A549 (cell line): ENCODE results near the gene SART1. TPM values are rescaled to one million over a fixed set of nuclear protein-coding genes. Genes with fewer than 3 reads are reported as not detected.
A peak's percentile ranks its signal among the peaks of the same experiment; 100 is the strongest.

ENCODE experiments used
- ATAC-seq, 2 experiments: fragments of 200-7000 bp in 1 of 2; fragments of >200 bp in 1 of 2; cut with Nextera tagmentation in 1 of 2; cut with Tn5 transposase in 1 of 2; 3 replicates each; pipeline versions ENCODE4 v1.8.0 to v1.9.1; 2018 to 2020; ENCODE audit warnings: mild to moderate bottlenecking in 1 of 2, moderate library complexity in 1 of 2
- CTCF ChIA-PET: fragments of 300-600 bp; sonication (Branson Sonifier 250); formaldehyde crosslinking; extraction: SDS; loops from one replicate; lab custom pipeline; 2021; ENCODE audit warnings: antibody characterized with exemption, inconsistent platforms; lab: Yijun Ruan, JAX
- POLR2A ChIA-PET: fragments of 350-600 bp; formaldehyde crosslinking; extraction: SDS; loops from one replicate; lab custom pipeline; 2021; ENCODE audit warnings: antibody characterized with exemption, inconsistent platforms; lab: Yijun Ruan, JAX
- DNase-seq, 2 experiments: peaks; one replicate each; pipeline versions ENCODE4 v3.0.0 to v3.0.0-alpha.2; 2011 to 2016; ENCODE audit warnings: low read depth in 1 of 2, low spot score in 1 of 2
- FAIRE-seq: peaks from 2 replicates; lab custom pipeline; 2011; peaks lifted over from hg19 to GRCh38; lab: Jason Lieb, UNC
- H3K27ac ChIP-seq, 2 experiments: fragments of >200 bp; sonication (Bioruptor Twin); formaldehyde crosslinking; 3 replicates each; pipeline ENCODE4 v1.5.1; 2016 to 2017
- H3K4me1 ChIP-seq: fragments of >200 bp; sonication (Bioruptor Twin); formaldehyde crosslinking; 3 replicates; pipeline ENCODE4 v1.6.1; 2016
- H3K4me2 ChIP-seq: fragments of >200 bp; sonication (Bioruptor Twin); formaldehyde crosslinking; 3 replicates; pipeline ENCODE4 v1.6.1; 2016
- H3K4me3 ChIP-seq: fragments of >200 bp; sonication (Bioruptor Twin); formaldehyde crosslinking; 3 replicates; pipeline ENCODE4 v1.5.1; 2016
- H3K9me3 ChIP-seq: fragments of >200 bp; sonication (Bioruptor Twin); formaldehyde crosslinking; 3 replicates; pipeline ENCODE4 v1.6.1; 2016
- BHLHE40 ChIP-seq: IDR thresholded peaks from 2 replicates; pipeline ENCODE4 v1.6.1; 2012; ENCODE audit warnings: low read depth, low read length, inconsistent platforms
- CEBPB ChIP-seq, 2 experiments: fragments of >200 bp in 1 of 2; sonication (Bioruptor Twin) in 1 of 2; formaldehyde crosslinking in 1 of 2; IDR thresholded peaks; 2 replicates each; pipeline ENCODE4 v1.6.1; 2012 to 2016
- CHD2 ChIP-seq: fragments of 150-350 bp; IDR thresholded peaks from 2 replicates; pipeline ENCODE4 v1.6.1; 2014; ENCODE audit warnings: low read length; ENCODE audit not compliant: partially characterized antibody
- GATA3 ChIP-seq: IDR thresholded peaks from 2 replicates; pipeline ENCODE4 v1.6.1; 2012; ENCODE audit warnings: borderline replicate concordance
- HEYL ChIP-seq: fragments of 250-450 bp; sonication (Bioruptor Pico); IDR thresholded peaks from 2 replicates; pipeline ENCODE4 v1.8.0; 2021; ENCODE audit warnings: mild to moderate bottlenecking, moderate library complexity
- HOXB13 ChIP-seq: fragments of 250-450 bp; sonication (Bioruptor Pico); IDR thresholded peaks from 2 replicates; pipeline ENCODE4 v1.5.0; 2020; ENCODE audit warnings: low read depth, mild to moderate bottlenecking, moderate library complexity
- JUN ChIP-seq, 2 experiments: fragments of >200 bp; sonication (Bioruptor Twin); formaldehyde crosslinking; IDR thresholded peaks; 2 replicates in 1 of 2; 3 replicates in 1 of 2; pipeline ENCODE4 v1.6.1; 2016 to 2017
- KDM5A ChIP-seq: fragments of 200-600 bp; sonication (generic); IDR thresholded peaks from 2 replicates; pipeline ENCODE4 v1.6.1; 2016; ENCODE audit warnings: antibody characterized with exemption, mild to moderate bottlenecking
- MAZ ChIP-seq: fragments of 150-350 bp; IDR thresholded peaks from 2 replicates; pipeline ENCODE4 v1.6.1; 2014; ENCODE audit warnings: antibody characterized with exemption, low read depth, low read length, borderline replicate concordance
- MYC ChIP-seq: IDR thresholded peaks from 2 replicates; pipeline ENCODE4 v1.6.1; 2012; ENCODE audit warnings: mild to moderate bottlenecking, inconsistent platforms, low read length, improper control_type of control experiment, borderline replicate concordance
- NR3C1 ChIP-seq: fragments of >200 bp; sonication (Bioruptor Twin); formaldehyde crosslinking; IDR thresholded peaks from 3 replicates; pipeline ENCODE4 v1.6.1; 2017
- PHF8 ChIP-seq: fragments of 200-600 bp; sonication (generic); IDR thresholded peaks from 2 replicates; pipeline ENCODE4 v1.6.1; 2016; ENCODE audit warnings: low read depth, mild to moderate bottlenecking, antibody characterized with exemption, moderate library complexity, borderline replicate concordance
- POLR2A ChIP-seq: IDR thresholded peaks from 2 replicates; pipeline ENCODE4 v1.6.1; 2012; ENCODE audit warnings: mild to moderate bottlenecking, low read length
- POLR2AphosphoS2 ChIP-seq: conservative IDR thresholded peaks from 2 replicates; pipeline ENCODE4 v1.6.1; 2012; ENCODE audit warnings: low read length, improper control_type of control experiment, inconsistent platforms
- RAD21 ChIP-seq, 2 experiments: fragments of >200 bp in 1 of 2; sonication (Bioruptor Twin) in 1 of 2; formaldehyde crosslinking in 1 of 2; IDR thresholded peaks in 1 of 2; conservative IDR thresholded peaks in 1 of 2; 2 replicates in 1 of 2; 3 replicates in 1 of 2; pipeline ENCODE4 v1.6.1; 2012 to 2018; ENCODE audit warnings: inconsistent platforms in 1 of 2
- RFX5 ChIP-seq: fragments of 450-650 bp; IDR thresholded peaks from 2 replicates; pipeline ENCODE4 v1.7.1; 2014; ENCODE audit warnings: antibody characterized with exemption, mild to moderate bottlenecking, moderate library complexity
- RNF2 ChIP-seq: fragments of 200-600 bp; sonication (generic); IDR thresholded peaks from 2 replicates; pipeline ENCODE4 v1.6.1; 2016; ENCODE audit warnings: low read depth, mild to moderate bottlenecking, antibody characterized with exemption, moderate library complexity, borderline replicate concordance
- ZC3H11A ChIP-seq: fragments of 450-650 bp; IDR thresholded peaks from 2 replicates; pipeline ENCODE4 v1.6.1; 2014; ENCODE audit warnings: antibody characterized with exemption, mild to moderate bottlenecking
- ZFP36 ChIP-seq: fragments of 450-650 bp; IDR thresholded peaks from 2 replicates; pipeline ENCODE4 v1.6.1; 2014; ENCODE audit warnings: borderline replicate concordance; ENCODE audit not compliant: partially characterized antibody
- ZNF302 ChIP-seq: fragments of 250-450 bp; sonication (Bioruptor Pico); IDR thresholded peaks from 2 replicates; pipeline ENCODE4 v1.9.0; 2021; ENCODE audit warnings: inconsistent platforms, mild to moderate bottlenecking, moderate library complexity
- ZSCAN20 ChIP-seq: fragments of 250-450 bp; sonication (Bioruptor Pico); IDR thresholded peaks from 2 replicates; pipeline ENCODE4 v1.8.0; 2022; ENCODE audit warnings: mild to moderate bottlenecking, moderate library complexity
- WGBS: methylation state at CpG from one replicate; pipeline ENCODE4 v1.1.6; 2017; ENCODE audit errors: missing lambda C conversion rate; 5-methylcytosine and 5-hydroxymethylcytosine counted together
- polyA plus RNA-seq, 4 experiments: library from polyadenylated mRNA; depleted of rRNA in 3 of 4; stranded (reverse); fragments of >200 nt; fragmentation: RNase III in 1 of 4; extraction: RNeasy Plus Mini Kit Qiagen cat#74134 plus additional on column Dnase treatment in 1 of 4; gene quantifications; 2 replicates in 3 of 4; 3 replicates in 1 of 4; pipeline ENCODE4 v1.2.3, GENCODE V29; 2011 to 2017
- TF ChIP-seq, protein P1 (sequence below): fragments of >200 bp; sonication (Bioruptor Twin); formaldehyde crosslinking; IDR thresholded peaks from 3 replicates; pipeline ENCODE4 v1.6.1; 2016
- TF ChIP-seq, protein P2 (sequence below): fragments of 250-450 bp; sonication (Bioruptor Pico); IDR thresholded peaks from 2 replicates; pipeline ENCODE4 v1.5.0; 2021; ENCODE audit warnings: mild to moderate bottlenecking, moderate library complexity, borderline replicate concordance
- TF ChIP-seq, protein P3 (sequence below): fragments of 250-450 bp; sonication (Bioruptor Pico); IDR thresholded peaks from 2 replicates; pipeline ENCODE4 v1.5.0; 2020; ENCODE audit warnings: low read depth, mild to moderate bottlenecking, moderate library complexity
- TF ChIP-seq, protein P4 (sequence below): IDR thresholded peaks from 2 replicates; pipeline ENCODE4 v1.6.1; 2012
- TF ChIP-seq, protein P5 (sequence below): fragments of >200 bp; sonication (Bioruptor Twin); formaldehyde crosslinking; IDR thresholded peaks from 3 replicates; pipeline ENCODE4 v1.5.1; 2016
- TF ChIP-seq, protein P6 (sequence below): IDR thresholded peaks from 2 replicates; pipeline ENCODE4 v1.6.1; 2012
- TF ChIP-seq, protein P7 (sequence below): fragments of 200-600 bp; sonication (generic); IDR thresholded peaks from 2 replicates; pipeline ENCODE4 v1.6.1; 2016; ENCODE audit warnings: antibody characterized with exemption, mild to moderate bottlenecking, moderate library complexity

The SART1 gene
- polyA plus RNA-seq, 2 of the 4 experiments (the other 2 are of a cell fraction) = 22.0 to 53.8 TPM

DNA sequence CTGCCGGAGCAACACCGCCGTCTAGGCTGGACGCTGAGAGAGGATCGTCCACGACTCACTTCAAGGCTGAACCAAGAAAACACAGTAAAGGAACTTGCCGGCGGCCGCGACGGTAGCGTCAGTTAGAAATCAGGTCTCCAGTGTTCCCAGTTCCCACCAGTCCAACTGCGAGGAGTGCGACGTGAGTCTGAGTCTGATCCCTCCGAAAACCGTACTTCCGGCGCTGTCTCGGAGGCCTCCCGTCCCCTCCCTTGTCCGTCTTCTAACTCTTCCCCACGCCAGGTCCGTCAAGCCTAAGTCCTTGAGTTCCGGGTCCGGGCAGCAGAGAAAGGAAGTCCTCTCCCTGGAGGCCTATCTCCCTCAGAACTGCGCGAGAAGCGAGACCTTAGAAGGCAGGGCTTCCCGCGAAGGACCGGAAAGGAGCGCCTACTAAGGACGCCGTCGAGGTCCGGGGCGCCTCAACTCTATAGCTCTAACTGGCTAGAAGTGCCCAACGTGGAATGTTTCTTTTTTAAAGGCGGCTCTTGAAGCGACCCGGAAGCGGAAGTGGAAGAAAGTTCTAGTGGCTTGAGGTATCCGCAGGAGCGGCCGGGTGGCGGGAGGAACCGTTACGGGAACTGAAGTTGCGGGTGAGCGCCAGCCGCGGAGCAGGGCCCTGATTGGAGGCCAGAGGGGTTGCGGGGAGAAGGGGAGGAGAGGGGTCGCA lies 40.6 kb downstream of the SART1 start, which contains the start of the genes BANF1 and EIF1AD:
Gene BANF1, plus strand, starts transcription at position 562 of the 706 bp plus-strand sequence. CDS start 748 bp downstream, outside the sequence.
Gene EIF1AD, minus strand, starts transcription at position 216 of the 706 bp plus-strand sequence. CDS start 1,768 bp downstream, outside the sequence.
- H3K4me2 ChIP-seq = peak within 1 kb of the TSS; percentile 93
- WGBS = 1% methylated on average over 54 of the region's 55 CpGs
- peak within 1 kb of the TSS; percentile 91 to 95 for H3K27ac ChIP-seq
- no peaks in the 10 kb centered on the region for H3K9me3 ChIP-seq
- H3K4me1 ChIP-seq = peaks cover 13% of the 10 kb centered on the region; the same call in 2 of the 3 replicates
- H3K4me3 ChIP-seq = peak within 1 kb of the TSS; percentile 67
- ATAC-seq = peak; percentile 85 to 91
- peak; percentile 92 to 99 for DNase-seq
- ChIA-PET POLR2A (interaction anchor here (0.7 to 1.3 kb wide), 8 partner anchors 10 to 387 kb away, joined by 3 to 12 read pairs (median 5); partner anchors contain the start of genes CST6, FIBP and PCNX3), CTCF (interaction anchor here (0.7 to 1.9 kb wide), 5 partner anchors 20 to 222 kb away, joined by 3 to 7 read pairs (median 4); no protein-coding TSS in a partner anchor)
- no peak for FAIRE-seq
- peak; percentile 72 for TF ChIP-seq RFX5
- TF ChIP-seq, protein P1, sequence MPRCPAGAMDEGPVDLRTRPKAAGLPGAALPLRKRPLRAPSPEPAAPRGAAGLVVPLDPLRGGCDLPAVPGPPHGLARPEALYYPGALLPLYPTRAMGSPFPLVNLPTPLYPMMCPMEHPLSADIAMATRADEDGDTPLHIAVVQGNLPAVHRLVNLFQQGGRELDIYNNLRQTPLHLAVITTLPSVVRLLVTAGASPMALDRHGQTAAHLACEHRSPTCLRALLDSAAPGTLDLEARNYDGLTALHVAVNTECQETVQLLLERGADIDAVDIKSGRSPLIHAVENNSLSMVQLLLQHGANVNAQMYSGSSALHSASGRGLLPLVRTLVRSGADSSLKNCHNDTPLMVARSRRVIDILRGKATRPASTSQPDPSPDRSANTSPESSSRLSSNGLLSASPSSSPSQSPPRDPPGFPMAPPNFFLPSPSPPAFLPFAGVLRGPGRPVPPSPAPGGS = peak; percentile 80
- 0 out of 4 replicates have a peak, but pooled peaks of 1 of the 2 experiments have one; percentile 40 for TF ChIP-seq CEBPB (IDR thresholded peaks at IDR 0.05)
- peak; percentile 89 to 97 for TF ChIP-seq JUN (IDR thresholded peaks at IDR 0.05)
- 0 out of 5 replicates have a peak, but pooled peaks of 1 of the 2 experiments have one; percentile 7 for TF ChIP-seq RAD21 (conservative IDR thresholded peaks at IDR 0.05 in 1 of 2, IDR thresholded peaks at IDR 0.05 in 1 of 2)
- TF ChIP-seq, protein P2, sequence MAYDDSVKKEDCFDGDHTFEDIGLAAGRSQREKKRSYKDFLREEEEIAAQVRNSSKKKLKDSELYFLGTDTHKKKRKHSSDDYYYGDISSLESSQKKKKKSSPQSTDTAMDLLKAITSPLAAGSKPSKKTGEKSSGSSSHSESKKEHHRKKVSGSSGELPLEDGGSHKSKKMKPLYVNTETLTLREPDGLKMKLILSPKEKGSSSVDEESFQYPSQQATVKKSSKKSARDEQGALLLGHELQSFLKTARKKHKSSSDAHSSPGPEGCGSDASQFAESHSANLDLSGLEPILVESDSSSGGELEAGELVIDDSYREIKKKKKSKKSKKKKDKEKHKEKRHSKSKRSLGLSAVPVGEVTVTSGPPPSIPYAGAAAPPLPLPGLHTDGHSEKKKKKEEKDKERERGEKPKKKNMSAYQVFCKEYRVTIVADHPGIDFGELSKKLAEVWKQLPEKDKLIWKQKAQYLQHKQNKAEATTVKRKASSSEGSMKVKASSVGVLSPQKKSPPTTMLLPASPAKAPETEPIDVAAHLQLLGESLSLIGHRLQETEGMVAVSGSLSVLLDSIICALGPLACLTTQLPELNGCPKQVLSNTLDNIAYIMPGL (CRISPR knock-in tag) = peak; percentile 78; the same call in 1 of the 2 replicates
- TF ChIP-seq, protein P3, sequence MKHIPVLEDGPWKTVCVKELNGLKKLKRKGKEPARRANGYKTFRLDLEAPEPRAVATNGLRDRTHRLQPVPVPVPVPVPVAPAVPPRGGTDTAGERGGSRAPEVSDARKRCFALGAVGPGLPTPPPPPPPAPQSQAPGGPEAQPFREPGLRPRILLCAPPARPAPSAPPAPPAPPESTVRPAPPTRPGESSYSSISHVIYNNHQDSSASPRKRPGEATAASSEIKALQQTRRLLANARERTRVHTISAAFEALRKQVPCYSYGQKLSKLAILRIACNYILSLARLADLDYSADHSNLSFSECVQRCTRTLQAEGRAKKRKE (CRISPR knock-in tag) = no peak
- TF ChIP-seq, protein P4, sequence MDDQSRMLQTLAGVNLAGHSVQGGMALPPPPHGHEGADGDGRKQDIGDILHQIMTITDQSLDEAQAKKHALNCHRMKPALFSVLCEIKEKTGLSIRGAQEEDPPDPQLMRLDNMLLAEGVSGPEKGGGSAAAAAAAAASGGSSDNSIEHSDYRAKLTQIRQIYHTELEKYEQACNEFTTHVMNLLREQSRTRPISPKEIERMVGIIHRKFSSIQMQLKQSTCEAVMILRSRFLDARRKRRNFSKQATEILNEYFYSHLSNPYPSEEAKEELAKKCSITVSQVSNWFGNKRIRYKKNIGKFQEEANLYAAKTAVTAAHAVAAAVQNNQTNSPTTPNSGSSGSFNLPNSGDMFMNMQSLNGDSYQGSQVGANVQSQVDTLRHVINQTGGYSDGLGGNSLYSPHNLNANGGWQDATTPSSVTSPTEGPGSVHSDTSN = peak; percentile 55
- TF ChIP-seq ZFP36 = no peak
- TF ChIP-seq, protein P5, sequence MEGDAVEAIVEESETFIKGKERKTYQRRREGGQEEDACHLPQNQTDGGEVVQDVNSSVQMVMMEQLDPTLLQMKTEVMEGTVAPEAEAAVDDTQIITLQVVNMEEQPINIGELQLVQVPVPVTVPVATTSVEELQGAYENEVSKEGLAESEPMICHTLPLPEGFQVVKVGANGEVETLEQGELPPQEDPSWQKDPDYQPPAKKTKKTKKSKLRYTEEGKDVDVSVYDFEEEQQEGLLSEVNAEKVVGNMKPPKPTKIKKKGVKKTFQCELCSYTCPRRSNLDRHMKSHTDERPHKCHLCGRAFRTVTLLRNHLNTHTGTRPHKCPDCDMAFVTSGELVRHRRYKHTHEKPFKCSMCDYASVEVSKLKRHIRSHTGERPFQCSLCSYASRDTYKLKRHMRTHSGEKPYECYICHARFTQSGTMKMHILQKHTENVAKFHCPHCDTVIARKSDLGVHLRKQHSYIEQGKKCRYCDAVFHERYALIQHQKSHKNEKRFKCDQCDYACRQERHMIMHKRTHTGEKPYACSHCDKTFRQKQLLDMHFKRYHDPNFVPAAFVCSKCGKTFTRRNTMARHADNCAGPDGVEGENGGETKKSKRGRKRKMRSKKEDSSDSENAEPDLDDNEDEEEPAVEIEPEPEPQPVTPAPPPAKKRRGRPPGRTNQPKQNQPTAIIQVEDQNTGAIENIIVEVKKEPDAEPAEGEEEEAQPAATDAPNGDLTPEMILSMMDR = no peak
- TF ChIP-seq MYC = peak; percentile 73; the same call in 1 of the 2 replicates
- peak; percentile 90 for TF ChIP-seq KDM5A
- TF ChIP-seq HEYL (CRISPR knock-in tag) = no peak
- peak; percentile 33; the same call in 1 of the 2 replicates for TF ChIP-seq HOXB13 (CRISPR knock-in tag)
- no peak for TF ChIP-seq RNF2
- TF ChIP-seq ZNF302 = no peak
- TF ChIP-seq ZSCAN20 (CRISPR knock-in tag) = no peak
- peak; percentile 21; the same call in 1 of the 2 replicates for TF ChIP-seq ZC3H11A
- TF ChIP-seq NR3C1 = no peak
- no peak for TF ChIP-seq BHLHE40
- TF ChIP-seq GATA3 = peak; percentile 67; the same call in 1 of the 2 replicates
- TF ChIP-seq POLR2AphosphoS2 = no peak
- TF ChIP-seq MAZ = peak; percentile 89; the same call in 1 of the 2 replicates
- TF ChIP-seq, protein P6, sequence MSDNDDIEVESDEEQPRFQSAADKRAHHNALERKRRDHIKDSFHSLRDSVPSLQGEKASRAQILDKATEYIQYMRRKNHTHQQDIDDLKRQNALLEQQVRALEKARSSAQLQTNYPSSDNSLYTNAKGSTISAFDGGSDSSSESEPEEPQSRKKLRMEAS = peak; percentile 98
- peak; percentile 92 for TF ChIP-seq POLR2A
- TF ChIP-seq, protein P7, sequence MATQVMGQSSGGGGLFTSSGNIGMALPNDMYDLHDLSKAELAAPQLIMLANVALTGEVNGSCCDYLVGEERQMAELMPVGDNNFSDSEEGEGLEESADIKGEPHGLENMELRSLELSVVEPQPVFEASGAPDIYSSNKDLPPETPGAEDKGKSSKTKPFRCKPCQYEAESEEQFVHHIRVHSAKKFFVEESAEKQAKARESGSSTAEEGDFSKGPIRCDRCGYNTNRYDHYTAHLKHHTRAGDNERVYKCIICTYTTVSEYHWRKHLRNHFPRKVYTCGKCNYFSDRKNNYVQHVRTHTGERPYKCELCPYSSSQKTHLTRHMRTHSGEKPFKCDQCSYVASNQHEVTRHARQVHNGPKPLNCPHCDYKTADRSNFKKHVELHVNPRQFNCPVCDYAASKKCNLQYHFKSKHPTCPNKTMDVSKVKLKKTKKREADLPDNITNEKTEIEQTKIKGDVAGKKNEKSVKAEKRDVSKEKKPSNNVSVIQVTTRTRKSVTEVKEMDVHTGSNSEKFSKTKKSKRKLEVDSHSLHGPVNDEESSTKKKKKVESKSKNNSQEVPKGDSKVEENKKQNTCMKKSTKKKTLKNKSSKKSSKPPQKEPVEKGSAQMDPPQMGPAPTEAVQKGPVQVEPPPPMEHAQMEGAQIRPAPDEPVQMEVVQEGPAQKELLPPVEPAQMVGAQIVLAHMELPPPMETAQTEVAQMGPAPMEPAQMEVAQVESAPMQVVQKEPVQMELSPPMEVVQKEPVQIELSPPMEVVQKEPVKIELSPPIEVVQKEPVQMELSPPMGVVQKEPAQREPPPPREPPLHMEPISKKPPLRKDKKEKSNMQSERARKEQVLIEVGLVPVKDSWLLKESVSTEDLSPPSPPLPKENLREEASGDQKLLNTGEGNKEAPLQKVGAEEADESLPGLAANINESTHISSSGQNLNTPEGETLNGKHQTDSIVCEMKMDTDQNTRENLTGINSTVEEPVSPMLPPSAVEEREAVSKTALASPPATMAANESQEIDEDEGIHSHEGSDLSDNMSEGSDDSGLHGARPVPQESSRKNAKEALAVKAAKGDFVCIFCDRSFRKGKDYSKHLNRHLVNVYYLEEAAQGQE = peak; percentile 81
- peak; percentile 84 for TF ChIP-seq PHF8
- TF ChIP-seq CHD2 = peak; percentile 89
